GM12891 (cell line): ENCODE measurements around the gene RAB20.

Experiments used
- DNase-seq: peaks from one replicate; pipeline ENCODE4 v3.0.0; 2011; ENCODE audit warnings: low spot score; ENCODE audit not compliant: insufficient read length
- FAIRE-seq: peaks from 2 replicates; lab custom pipeline; 2011; peaks lifted over from hg19 to GRCh38; lab: Jason Lieb, UNC
- PAX5 ChIP-seq: IDR thresholded peaks from 2 replicates; pipeline ENCODE4 v1.6.1; 2011; ENCODE audit warnings: low read length, moderate library complexity, mild to moderate bottlenecking; ENCODE audit not compliant: insufficient read depth, severe bottlenecking
- POLR2A ChIP-seq: IDR thresholded peaks from 2 replicates; pipeline ENCODE4 v1.6.1; 2011; ENCODE audit warnings: low read depth, low read length, control low read depth
- POLR2AphosphoS5 ChIP-seq: IDR thresholded peaks from 2 replicates; pipeline ENCODE4 v1.6.1; 2011; ENCODE audit warnings: low read depth, low read length, control low read depth
- POU2F2 ChIP-seq: IDR thresholded peaks from 2 replicates; pipeline ENCODE4 v1.6.1; 2011; ENCODE audit warnings: low read depth, mild to moderate bottlenecking, control low read depth, low read length, moderate library complexity
- SPI1 ChIP-seq: IDR thresholded peaks from 2 replicates; pipeline ENCODE4 v1.6.1; 2011; ENCODE audit warnings: low read depth, low read length, control low read depth
- TAF1 ChIP-seq: IDR thresholded peaks from 2 replicates; pipeline ENCODE4 v1.6.1; 2011; ENCODE audit warnings: low read depth, low read length, control low read depth

RAB20 gene

DNA sequence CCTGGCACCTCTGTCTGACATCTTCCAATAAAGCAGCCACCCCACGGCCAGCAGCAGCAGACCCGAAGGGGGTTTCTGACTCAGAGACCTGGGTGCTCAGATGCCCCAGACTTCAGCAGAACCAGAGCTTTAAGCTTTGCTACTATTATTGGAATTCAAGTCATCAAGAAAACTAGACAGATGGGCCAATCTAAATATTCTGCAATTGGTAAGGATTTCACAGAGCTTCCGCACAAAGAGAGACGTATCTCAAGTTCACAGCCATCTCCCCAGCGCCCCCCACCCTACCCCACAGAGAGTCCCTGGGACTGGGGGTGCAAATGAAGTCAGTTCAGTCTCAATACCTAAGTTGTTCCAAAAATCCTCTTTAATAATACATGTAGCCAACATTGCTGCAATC, 38.8 kb downstream of the RAB20 start:
- DNase-seq (no peak), FAIRE-seq (no peak)
- no peak for TF ChIP-seq POLR2AphosphoS5
- TF ChIP-seq PAX5 = no peak
- TF ChIP-seq POU2F2 = no peak
- TF ChIP-seq SPI1 = no peak
- TF ChIP-seq POLR2A = no peak

DNA sequence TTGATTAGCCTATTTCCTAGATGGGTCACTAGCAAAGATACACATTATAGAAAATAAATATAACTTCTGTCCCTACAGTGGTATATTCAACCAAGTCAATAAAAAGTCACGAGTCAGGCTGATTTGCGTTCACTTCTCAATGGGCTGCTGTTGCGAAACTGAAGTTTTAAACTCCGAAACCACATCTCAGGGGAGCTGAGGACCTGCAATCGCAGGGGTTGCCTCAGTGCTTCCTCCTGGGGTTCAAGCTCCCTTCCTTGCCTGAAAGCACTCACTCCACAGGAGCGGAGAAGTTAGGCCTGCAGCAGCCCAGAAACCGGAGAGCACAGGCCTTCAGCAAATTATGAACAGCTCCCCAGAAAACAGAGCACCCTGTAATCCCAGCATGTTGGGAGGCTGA, 39.6 kb downstream of the RAB20 start:
- FAIRE-seq = no peak
- no peak for DNase-seq
- no peak for TF ChIP-seq POLR2AphosphoS5
- TF ChIP-seq SPI1 = no peak
- no peak for TF ChIP-seq POLR2A
- no peak for TF ChIP-seq TAF1
- no peak for TF ChIP-seq POU2F2
- TF ChIP-seq PAX5 = no peak

DNA sequence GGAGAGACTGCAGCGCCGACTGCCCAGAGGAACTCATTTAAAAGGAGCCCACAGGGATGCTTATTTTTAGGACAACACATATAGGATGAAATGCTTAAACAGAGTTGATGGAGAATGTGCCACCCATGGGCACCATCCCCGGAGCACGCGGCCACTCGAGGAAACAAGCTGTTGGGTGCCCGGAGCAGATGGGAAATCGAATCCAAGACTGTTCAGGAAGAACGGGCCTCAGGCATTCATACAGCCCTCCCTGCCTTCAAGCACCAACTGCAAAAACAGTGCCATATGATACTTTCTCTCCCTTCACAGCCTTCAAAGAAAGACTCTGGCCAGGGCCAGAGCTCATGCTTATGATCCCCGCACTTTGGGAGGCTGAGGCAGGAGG, 40.2 kb downstream of the RAB20 start:
- TF ChIP-seq POLR2A (no peak), TAF1 (no peak), POLR2AphosphoS5 (no peak), SPI1 (no peak)
- no peak for DNase-seq
- FAIRE-seq = no peak

DNA sequence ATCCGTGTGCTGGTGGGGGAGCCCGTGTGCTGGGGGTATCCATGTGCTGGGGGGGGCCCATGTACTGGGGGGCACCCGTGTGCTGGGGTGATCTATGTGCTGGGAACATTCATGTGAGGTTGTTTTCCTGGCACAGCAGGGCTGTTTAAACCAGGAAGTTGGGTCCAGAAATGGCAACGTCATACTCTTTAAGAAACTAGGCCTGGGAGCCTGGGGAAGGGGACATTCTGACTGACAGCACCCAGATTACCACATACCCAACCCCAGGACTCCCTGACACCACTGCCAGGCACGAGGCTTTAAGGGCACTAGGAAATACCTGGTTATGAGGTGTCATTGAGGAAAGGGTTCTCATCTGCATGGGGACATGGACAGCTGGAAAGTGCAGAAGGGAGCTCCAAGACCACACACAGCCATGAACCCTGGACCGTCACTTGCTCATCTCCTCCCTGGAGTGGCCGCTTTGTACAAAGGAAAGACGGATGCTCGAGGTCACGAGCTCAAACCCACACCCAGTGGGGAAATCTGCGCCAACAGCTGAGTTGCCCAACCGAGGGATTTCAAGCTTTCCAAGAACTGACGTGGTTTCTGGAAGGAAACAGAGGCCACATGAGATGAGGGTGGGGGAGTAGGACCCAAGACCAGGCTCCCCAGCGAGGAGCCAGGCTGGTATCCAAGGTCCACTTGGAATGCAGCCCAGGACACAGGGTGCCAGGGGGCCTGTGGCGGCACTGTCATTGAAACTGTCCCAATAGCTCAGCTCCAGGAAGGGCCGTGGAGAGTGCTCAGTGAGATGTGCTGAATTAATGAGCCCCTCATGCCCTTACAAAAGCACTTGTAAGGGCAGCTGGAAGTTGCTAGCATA, 40.9 kb downstream of the RAB20 start:
- DNase-seq (no peak), FAIRE-seq (no peak)
- TF ChIP-seq TAF1 = no peak

DNA sequence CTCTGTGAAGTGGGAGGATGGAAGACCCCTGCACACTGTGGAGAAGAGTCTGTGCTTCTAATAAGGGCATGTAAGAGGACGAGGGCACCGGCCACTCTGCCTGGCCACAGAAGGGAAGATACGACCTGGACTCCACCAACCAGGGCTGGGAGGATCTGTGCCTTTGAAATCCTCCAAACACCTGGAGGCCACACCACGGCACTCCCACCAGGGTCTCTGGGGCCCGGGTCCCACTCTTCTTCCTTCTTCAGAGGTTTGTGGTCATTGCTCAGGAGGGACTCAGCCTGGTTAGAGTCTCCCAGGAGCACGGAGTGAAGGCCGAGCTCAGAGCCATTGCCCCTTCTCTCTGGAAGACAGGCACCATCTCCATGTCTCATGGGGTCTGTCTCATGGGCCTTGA, 42.0 kb downstream of the RAB20 start:
- DNase-seq = no peak
- TF ChIP-seq PAX5 (no peak), SPI1 (no peak), POLR2A (no peak), POLR2AphosphoS5 (no peak), TAF1 (no peak), POU2F2 (no peak)
- FAIRE-seq = no peak

DNA sequence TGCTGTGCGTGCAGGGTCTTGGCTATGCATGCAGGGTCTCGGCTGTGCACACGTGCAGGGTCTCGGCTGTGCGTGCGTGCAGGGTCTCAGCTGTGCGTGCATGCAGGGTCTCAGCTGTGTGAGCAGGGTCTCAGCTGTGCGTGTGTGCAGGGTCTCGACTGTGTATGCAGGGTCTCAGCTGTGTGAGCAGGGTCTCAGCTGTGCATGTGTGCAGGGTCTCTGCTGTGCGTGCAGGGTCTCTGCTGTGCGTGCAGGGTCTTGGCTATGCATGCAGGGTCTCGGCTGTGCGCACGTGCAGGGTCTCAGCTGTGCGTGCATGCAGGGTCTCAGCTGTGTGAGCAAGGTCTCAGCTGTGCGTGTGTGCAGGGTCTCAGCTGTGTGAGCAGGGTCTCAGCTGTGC, 42.5 kb downstream of the RAB20 start:
- TF ChIP-seq SPI1 = no peak
- no peak for TF ChIP-seq TAF1
- no peak for TF ChIP-seq PAX5
- no peak for TF ChIP-seq POLR2AphosphoS5
- TF ChIP-seq POU2F2 = no peak
- TF ChIP-seq POLR2A = no peak

DNA sequence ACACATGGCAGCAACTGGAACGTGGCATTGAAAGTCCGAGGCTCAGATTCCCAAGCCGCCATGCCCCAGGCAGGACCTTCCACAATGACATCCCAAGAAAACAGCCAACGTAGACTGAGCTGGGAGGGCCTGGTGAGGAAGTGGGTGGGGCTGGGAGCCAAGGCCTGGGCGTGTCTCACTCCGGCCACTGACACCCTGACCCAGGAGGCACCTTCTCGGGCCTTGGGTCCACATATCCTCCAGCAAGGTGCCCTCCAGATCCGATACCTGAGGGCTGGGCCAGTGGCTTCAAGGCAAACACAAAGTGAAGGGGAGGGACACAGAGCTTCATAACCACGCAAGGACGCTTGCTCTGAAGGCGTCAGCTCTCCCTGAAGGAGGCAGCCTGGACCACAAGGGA, 43.0 kb downstream of the RAB20 start:
- TF ChIP-seq PAX5 = no peak
- FAIRE-seq = no peak
- no peak for DNase-seq

More for the DNA sequence above, 42.5 kb downstream of the RAB20 start:
- FAIRE-seq (no peak), DNase-seq (no peak)

DNA sequence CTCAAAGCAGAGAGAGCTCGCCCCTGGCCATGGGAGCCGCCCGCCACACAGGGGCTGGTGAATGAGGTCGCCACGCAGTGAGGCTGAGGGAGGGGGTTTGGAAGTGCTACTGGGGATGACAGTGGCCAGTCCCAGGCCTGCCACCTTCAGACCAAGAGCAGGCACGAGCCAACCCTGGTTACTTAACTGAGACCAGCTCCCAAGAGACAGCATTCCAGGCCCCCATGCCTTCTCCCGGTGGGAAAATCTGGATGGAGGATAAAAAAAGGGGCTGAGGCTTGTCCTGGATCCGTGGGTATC, 43.3 kb downstream of the RAB20 start:
- no peak for DNase-seq
- FAIRE-seq = no peak

DNA sequence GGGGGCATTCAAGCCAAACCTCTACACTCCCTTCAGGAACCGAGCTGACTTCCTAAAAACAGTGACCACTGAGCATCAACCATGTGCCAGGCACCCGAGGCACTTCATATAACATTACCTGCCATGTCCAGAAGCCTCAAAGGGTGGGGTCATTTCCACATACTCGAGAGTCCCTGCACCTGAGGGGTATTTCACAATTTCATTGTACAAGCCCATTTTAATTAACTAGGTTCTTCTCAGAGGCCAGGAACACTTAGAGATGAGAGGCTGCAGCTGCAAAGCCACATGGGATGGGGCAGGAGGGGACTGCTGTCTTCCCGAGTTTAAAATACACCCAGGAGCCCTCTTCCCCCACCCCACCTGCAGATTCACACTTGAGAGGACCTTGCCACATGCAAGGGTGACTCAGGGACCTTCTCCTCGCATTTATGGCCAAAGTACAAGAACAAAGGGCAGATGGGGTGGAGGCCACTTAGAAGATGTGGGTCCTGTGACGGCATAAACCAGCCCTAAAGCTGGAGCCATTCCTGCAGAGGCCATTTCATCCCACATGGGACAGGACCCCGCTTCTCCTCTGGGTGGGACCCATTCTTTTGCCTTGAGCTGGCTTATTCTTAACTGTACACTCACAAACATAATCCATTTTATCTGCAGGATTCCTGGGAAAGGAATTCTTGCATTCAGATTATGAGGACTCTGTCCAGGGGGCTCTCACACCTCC, 43.9 kb downstream of the RAB20 start:
- no peak for FAIRE-seq
- TF ChIP-seq POU2F2 (no peak), SPI1 (no peak), TAF1 (no peak), POLR2A (no peak), PAX5 (no peak), POLR2AphosphoS5 (no peak)
- DNase-seq = no peak

More for the DNA sequence above, 43.3 kb downstream of the RAB20 start:
- no peak for TF ChIP-seq SPI1
- TF ChIP-seq POLR2AphosphoS5 = no peak
- TF ChIP-seq POU2F2 = no peak
- TF ChIP-seq TAF1 = no peak
- TF ChIP-seq PAX5 = no peak
- TF ChIP-seq POLR2A = no peak

DNA sequence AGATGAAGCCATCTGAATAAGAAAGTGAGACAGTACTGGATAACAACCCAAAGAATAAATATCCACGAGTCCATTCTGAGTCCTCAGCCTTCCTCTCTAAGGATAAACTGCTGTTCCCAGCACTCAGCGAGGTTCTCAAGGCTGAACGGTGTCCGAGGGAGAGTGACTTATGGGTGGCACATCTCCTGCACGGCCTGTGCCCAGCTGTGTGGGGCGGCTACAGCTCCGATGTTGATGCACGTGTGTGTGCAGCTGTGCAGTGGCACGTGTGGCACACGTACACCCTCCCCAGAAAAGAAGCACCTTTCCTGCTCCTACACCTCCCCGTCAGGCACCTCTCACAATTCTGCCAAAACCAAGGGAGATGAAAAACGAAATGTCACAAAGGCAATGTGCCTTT, 45.0 kb downstream of the RAB20 start:
- no peak for DNase-seq
- no peak for TF ChIP-seq POLR2AphosphoS5
- TF ChIP-seq PAX5 = no peak
- no peak for TF ChIP-seq SPI1
- TF ChIP-seq TAF1 = no peak
- TF ChIP-seq POU2F2 = no peak
- TF ChIP-seq POLR2A = no peak

DNA sequence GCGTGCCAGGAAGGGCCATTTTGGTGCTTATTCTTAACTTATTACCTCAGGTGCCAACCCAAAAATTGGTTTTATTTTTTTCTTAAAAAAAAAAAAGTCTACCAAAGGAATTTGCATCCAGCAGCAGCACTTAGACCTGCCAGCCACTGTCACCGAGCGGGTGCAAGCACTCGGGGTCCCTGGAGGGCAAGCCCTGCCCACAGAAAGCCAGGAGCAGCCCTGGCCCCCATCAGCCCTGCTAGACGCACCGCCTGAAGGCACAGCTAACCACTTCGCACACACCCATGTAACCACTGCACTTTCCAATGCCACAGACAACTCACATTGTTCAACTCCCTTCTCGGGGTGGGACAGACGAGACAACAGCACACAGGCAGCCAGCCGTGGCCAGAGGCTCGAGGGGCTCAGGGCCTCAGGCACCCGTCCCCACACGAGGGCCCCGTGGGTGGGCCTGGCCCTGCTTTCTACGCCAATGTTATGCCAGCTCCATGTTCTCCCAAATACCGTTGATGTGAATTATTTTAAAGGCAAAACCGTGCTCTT, 49.3 kb downstream of the RAB20 start:
- DNase-seq (no peak), FAIRE-seq (peak; percentile 61)
- TF ChIP-seq SPI1 (no peak), PAX5 (no peak), POU2F2 (no peak), TAF1 (no peak), POLR2AphosphoS5 (no peak), POLR2A (no peak)

More for the DNA sequence above, 45.0 kb downstream of the RAB20 start:
- FAIRE-seq = no peak
